CD4-positive, alpha-beta T cell treated with Interleukin-4 for 1 hour (primary cell): ENCODE measurements around the gene IL2RG.

Source experiments
- DNase-seq, 2 donors: peaks; one replicate each; pipeline ENCODE4 v3.0.0-alpha.2; 2020 to 2022

The IL2RG gene

DNA sequence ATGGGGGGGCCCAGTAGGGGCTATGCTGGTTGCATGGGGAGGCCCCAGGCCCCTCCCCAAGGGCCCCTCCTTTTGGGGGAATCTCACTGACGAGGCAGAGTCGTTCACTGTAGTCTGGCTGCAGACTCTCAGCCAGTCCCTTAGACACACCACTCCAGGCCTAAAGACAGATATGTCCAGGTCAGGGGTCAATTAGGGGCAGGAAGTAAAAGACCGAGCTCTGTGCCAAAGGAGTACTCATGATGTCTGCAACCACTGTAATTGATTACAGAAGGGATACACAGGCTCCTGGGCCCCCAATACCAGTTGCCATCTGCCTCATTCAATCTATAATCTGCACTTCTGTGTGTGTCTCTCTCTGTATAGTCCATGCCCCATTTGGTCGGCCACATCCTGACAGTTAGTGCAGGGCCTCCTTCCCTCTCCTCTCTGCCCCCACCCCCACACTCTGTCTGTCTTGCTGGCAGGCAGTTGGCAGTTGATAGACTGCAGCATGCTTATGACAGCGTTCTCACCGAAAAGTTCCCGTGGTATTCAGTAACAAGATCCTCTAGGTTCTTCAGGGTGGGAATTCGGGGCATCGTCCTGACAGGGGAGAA lies 3.5 kb downstream of the IL2RG start:
- peak; percentile 42 to 57 for DNase-seq

DNA sequence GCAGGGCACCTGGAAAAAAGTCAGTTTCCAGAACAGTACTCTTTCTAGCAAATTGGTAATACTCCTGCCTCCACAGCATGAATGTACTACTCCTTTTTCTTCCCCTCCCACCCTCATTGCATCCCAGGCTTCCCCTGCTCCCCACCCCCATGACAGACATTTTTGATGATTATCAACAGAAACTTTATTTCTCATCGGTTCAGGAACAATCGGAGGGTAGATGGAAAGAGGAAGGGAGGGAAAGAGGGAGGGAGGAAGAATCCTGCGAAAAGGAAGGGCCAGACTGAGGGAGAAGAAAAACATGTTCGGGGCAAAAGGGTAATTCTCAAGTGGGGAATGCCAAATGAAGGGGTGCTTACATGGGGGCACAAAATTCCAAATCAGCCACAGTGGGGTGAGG lies 4.1 kb downstream of the IL2RG start:
- no peak for DNase-seq

DNA sequence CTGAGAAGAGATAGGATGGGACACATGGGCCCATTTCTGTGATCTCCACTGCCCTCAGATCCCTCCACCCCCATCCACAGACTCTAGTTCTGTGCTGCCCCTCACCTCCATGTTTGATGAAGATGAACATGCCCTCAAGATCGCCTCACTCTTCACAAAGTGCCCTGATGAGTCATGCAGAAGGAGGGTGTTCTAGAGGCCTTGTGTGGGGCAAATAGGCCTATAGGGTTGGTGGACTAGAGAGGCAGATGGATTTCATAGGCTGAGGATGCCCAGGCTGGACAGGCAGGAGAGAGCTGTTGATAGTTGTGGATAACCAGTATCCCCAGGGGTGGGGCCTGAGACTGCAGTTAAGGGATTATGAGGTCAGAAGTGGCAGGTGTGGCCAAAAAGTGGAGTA lies 5.0 kb downstream of the IL2RG start, which contains the start of gene CXorf65:
CXorf65 (minus strand) TSS at position 314 of the 400 bp plus-strand sequence; CDS start at position 130, 184 bp downstream.
- DNase-seq = peak; percentile 25 to 58

DNA sequence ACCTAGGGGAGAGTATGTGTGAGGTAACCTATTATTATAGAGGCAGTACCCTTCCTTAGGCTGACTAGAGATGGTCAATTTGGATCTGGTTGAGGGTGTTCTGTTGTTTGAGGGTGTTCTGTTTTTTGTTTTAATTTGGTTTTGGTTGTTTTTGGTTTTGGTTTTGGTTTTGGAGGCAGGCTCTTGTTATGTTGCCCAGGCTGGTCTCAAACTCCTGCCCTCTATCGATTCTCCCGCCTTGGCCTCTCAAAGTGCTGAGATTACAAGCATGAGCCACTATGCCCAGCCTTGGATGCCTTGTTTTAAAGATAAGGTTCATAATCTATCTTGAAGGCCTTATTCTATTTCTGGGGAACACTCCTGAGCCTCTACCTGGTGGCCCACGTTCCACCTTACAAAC lies 5.7 kb downstream of the IL2RG start:
- peak in 1 of 2 donors; percentile 49 for DNase-seq

DNA sequence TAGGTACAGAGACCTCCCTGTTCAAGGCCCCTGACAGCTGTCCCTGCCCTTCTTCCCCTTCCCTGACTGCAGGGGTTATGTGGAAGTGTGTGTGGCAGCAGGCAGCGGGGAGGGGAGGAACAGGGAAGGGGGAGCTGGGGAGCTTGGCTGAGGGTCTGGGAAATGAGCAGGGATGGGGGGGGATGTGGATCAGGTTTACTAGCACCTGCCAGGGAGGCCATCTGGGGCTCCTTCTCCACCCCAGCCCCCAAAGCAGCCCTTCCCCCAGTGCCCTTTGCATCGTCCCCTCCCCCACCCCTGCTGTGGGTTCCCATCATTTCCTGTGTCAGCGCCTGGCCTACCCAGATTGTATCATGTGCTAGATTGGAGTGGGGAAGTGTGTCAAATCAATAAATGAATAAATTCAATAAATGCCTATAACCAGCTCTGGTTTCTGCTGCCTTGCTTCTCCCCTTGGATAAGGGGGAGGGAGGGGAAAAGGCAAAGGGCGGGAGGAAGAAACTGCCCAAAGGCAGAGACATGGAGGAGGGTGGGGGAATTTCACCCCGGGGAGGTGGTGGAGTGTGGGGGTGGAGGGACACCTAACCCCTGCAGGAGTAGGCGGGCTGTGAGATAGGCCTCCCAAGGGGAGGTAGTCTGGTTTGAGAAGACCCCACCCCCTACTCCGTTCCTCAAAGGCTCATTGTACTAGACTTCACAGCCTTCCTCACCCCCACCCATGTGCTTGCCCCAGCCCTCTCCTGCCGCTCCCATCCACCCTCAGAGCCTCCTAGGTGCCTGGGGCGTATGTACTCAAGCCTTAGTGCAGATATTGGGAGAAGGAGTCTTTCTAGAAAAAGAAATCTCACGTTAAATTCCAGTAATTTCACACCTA lies 8.0 kb downstream of the IL2RG start:
- peak; percentile 59 to 71 for DNase-seq

DNA sequence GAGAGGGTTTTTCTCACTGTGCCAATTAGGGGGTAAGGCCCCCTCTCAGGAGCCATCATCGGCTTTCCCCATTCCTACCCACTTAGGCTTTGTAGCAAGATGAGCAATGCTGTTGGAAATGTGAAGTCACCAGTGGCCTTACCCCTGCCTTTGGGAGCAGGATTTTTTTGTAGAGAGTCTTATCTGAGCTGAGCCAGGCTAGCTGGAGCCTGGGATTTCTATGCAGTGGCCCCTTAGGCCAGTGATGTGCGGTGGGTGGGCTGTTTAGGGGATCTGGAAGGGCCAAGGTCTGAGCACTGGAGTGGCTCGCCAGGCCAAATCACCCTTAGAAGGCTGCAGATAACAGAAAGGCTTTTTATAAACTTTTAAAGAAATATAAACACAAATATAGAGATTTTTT lies 9.1 kb downstream of the IL2RG start:
- DNase-seq = no peak

DNA sequence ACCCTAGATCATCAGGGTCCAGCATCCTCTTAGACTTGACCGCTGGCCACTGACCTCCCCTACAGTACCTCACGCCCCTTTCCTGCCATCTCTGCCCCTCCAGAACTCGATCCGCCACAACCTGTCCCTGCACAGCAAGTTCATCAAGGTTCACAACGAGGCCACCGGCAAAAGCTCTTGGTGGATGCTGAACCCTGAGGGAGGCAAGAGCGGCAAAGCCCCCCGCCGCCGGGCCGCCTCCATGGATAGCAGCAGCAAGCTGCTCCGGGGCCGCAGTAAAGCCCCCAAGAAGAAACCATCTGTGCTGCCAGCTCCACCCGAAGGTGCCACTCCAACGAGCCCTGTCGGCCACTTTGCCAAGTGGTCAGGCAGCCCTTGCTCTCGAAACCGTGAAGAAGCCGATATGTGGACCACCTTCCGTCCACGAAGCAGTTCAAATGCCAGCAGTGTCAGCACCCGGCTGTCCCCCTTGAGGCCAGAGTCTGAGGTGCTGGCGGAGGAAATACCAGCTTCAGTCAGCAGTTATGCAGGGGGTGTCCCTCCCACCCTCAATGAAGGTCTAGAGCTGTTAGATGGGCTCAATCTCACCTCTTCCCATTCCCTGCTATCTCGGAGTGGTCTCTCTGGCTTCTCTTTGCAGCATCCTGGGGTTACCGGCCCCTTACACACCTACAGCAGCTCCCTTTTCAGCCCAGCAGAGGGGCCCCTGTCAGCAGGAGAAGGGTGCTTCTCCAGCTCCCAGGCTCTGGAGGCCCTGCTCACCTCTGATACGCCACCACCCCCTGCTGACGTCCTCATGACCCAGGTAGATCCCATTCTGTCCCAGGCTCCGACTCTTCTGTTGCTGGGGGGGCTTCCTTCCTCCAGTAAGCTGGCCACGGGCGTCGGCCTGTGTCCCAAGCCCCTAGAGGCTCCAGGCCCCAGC lies 10.5 kb downstream of the IL2RG start:
- peak in 1 of 2 donors; percentile 30 for DNase-seq

DNA sequence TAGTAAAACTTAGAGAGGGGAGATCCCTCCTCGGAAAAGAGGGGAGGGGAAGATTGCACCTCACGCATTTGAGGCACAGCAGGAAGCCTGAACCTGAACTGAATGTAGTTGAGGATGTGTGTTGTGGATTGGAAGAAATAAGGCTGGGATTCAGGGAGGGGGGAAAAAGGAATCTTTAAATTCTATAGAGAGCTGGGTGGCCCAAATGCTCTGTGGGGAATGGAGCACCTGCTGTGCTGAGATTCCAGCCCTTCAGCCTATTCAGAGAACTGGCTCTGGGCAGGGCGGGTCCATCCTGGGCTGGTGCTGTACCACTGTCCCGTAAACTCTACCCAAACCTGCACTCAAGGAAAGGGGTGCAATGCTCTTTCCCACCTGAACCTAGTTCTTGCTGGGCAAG lies 11.6 kb downstream of the IL2RG start:
- DNase-seq = no peak

DNA sequence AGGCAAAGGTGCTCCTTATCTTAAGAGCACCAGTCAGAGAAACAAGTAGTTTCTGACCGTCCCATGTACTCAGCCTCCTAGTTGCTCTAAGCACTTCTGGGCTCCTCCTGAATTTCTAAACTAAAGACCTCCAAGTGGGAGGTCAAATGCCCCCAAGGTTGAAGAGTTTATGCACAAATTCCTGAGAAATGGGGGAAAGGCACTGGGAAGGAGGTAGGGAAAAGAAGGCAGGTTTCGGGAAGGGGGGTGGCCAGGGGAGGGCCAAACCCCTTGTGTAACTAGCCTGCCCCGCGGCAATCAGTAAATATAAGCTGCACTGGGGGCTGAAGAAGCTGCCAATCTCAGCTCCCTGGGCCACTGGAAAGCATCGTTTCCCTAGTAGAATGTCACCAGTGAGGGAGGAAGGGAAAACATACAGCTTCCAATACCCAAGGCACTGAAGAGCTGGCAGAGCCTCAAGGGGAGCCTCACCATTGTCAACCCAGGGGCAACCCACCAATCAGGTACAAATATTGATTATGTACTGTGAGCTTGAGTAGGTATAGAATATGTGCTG lies 12.3 kb downstream of the IL2RG start:
- DNase-seq = no peak

DNA sequence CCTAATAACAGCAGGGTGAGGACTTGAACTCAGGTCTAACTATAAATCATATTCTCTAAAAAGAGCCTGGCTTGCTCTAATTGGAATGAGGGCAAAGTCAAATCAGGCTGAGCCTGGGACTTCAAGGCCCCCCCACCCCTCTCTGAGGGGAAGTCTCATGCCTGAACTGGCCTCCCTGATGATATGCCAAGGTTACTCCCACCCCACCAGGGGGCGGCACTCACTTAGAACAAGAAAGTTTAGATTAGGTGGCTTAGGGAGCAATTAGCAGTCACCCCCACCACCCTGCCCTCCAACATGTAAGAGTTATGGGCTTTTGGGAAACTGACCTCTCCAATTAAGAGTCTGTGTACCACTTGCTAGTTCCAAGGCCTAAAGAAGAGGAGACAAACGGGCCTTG lies 13.1 kb downstream of the IL2RG start:
- peak; percentile 82 to 84 for DNase-seq

DNA sequence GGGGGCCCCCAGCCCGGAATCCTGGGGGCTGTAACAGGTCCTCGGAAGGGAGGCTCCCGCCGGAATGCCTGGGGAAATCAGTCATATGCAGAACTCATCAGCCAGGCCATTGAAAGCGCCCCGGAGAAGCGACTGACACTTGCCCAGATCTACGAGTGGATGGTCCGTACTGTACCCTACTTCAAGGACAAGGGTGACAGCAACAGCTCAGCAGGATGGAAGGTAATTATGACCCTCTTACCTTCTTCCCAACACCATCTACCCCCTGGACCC lies 14.7 kb downstream of the IL2RG start:
- no peak for DNase-seq

DNA sequence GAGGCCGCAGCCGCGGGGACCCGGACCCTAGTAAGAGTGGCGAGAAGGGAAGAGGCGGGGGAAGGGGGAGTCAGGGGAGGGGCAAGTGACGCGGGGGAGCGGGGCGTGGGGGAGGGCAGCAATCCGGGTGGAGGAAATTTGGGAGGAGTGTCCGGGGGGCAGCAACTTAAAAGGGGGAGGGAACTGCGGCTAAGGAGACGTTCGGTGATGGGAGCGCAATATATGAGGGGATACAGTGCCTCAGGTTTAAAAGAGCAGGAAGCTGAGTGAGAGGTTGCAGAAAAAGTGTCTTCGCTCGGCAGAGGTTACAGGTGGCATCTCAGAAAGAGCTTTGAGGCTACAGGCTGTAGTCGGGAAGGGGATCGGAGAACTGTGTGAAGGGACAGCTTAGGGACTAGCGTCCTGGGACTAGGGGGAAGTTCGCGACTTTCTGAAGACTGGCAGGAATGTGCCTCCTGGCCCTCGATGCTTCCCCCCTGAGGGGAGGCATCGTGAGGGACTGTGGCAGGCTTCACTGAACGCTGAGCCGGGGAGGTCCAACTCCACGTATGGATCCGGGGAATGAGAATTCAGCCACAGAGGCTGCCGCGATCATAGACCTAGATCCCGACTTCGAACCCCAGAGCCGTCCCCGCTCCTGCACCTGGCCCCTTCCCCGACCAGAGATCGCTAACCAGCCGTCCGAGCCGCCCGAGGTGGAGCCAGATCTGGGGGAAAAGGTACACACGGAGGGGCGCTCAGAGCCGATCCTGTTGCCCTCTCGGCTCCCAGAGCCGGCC lies 15.2 kb downstream of the IL2RG start:
- DNase-seq = peak in 1 of 2 donors; percentile 82

DNA sequence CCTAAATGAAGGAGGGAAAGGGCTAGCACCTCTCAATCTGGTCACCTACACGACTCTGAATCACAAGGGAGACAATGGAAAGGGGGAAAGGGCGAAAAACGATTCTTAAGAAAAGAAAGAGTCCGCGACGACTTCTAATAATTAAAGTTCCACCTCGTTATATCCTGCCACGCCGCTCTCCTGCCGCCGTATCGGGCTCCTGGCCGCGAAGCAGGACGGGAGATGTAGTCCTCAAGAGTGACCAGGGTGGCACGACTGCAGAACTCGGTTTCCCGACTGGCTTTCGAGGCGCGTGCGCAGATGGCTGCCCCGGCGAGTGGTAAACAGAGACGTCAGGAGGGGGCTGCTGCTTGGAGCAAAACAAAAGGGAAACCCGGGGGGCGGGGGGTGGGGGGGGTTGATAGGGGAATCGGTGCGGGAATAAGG lies 15.8 kb downstream of the IL2RG start, which contains the start of gene FOXO4:
FOXO4 (plus strand) TSS at position 297 of the 426 bp plus-strand sequence. CDS start 678 bp downstream, outside the sequence.
- peak; percentile 92 to 94 for DNase-seq

DNA sequence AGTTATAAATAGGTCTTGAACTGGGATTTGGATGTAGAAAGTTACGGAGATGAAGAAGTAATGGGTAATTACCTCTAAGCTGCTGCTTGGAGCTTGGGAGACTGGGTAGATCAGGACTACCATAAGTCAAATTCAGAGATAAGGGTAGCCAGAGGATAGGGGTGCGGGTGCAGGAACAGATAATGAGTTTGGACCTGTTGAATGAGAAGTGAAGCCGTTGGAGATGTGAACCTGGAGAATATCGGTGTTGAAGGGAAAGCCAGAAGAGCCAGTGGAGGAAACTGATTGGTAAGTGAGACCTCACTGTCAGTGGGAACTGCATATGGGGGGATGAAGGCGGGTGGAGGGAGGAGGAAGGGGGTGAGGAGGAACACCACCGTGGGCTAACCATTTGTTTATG lies 16.3 kb downstream of the IL2RG start:
- no peak for DNase-seq

DNA sequence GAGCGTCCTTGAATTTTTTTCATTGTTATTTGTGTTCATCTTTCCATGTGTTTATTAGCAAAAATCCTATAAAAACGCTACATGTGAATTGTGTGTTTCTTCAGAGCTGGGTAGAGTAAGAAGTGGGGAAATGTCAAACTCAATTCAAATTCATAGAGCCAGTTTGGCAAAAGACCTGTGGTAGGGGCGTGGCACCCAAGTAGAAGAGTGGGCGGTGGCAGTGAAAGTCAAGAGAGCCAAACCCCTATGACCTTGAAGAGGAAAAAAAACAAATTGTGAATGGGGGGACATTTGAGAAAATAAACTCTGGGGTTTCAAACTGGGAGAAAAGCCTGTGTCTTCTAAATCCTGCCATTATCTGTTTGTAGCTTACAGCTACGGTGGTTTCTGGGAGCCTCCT lies 20.1 kb downstream of the IL2RG start:
- no peak for DNase-seq

DNA sequence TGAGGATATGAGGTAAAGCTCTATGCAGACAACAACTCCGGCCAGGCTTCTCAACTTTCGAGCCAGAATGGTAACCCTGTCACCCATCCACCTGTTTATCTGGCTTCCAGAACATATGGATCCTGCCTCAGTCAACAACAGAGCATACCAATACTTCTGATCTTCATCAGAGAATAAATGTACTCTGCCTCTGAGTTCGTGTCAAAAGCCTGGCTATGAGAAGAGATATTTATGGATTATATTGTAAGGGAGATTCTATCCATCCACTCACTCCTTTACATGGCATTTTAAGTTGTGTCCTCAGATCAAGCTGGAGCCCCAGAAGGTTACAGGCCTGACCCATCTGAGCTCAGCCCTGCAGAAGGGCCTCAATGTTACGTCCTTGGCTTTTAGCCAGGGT lies 25.5 kb downstream of the IL2RG start:
- DNase-seq = no peak

DNA sequence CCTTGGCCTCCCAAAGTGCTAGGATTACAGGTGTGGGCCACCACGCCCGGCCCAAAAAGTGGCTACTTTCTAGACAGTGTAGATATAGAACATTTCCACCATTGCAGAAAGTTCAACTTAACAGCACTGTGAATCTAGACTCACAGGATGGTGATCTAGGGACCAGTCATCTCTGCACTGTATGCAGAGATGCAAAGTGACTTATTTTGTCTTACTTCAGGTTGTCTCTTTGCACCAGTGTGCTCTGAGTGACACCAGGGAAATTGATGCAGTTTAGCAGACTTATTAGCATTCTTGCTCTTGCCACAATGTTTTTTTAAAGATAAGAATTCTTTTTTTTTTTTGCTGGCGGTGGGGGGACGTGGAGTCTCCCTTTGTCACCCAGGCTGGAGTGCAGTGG lies 28.6 kb downstream of the IL2RG start:
- DNase-seq = no peak

DNA sequence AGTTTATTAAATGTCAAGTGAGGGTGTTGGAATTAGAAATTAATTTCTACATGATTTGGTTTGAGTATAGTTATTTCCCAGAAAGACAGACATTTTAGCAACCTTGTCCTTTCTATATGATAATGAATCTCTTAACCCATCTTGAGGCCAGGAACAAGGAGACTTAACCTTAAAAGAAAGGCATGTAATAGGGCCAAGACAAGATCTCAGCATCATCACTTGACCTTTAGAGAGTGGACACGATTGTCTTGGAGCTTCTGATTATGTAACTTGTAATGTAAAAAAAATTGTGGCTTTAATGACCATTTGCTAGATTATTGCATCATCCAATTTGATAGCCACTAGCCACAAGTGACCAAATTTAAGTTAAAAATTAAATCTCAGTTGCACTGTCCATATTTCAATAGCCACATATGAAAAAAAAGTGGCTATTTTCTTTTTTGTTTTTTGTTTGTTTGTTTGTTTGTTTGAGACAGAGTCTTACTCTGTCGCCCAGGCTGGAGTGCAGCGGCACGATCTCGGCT lies 29.2 kb downstream of the IL2RG start:
- DNase-seq = no peak

DNA sequence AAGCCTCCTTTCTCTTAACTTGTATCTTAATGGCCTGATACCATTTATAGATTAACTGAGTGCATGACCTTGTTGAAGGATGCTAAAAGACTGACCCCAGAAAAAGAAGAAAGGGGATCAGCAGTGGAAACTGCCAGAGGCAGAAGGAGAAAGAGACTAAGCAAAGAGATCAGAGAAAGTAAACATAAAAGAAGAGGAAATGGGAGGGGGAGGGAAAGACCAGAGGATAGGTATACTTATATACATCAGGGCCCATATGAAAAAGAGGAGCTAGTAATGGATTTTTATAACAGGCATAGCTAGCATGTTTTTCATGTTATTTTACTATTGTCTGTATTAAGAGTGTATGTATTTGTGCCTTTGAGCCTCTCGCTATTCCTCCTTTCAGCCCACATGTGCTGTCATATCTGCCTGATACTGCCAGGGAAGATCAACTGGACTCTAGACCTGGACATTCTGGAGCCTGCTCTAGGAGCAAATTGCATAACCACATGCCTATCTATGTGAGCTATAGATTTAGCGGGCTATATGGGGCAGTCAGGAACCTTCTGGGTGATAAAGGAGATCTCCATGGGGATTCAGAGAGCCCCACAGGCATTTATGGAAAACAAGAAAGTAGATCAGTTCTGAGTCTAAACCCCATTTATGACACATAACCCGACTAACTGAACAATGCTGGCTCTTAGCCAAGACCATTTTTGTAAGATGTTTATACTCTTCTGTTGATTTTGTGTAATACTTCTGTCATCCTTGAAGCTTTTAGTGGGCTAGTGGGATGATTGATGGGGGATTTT lies 29.9 kb downstream of the IL2RG start:
- no peak for DNase-seq

DNA sequence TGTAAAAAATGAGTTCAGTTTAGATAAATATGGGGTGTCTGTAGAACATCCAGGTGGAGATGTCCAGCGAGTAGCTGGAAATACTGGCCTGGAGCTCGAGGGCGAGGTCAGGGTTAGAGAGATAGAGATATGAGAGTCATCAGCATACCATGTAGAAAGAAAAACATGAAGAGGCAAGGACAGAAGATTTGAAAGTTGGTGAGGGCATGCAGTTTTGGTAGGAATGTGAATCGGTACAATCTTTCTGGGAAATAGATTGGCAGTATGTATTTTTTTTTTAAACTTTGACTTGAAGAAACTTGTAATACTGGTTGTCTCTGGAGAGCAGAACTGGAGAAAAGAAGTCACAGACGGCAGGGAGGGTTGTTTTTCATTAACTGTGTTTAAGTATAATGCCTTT lies 40.8 kb downstream of the IL2RG start:
- no peak for DNase-seq
